Nephron (organoid): Measurements from ENCODE around the gene HS6ST3.

Source experiments
- H3K27ac Mint-ChIP-seq, 3 experiments: 2 replicates each; pipeline ENCODE4 v1.8.0; 2020; ENCODE audit warnings: mixed read lengths in 3 of 3, mild to moderate bottlenecking in 2 of 3, moderate library complexity in 1 of 3
- H3K27me3 Mint-ChIP-seq: 2 replicates; pipeline ENCODE4 v1.8.0; 2021; ENCODE audit warnings: low read depth, mild to moderate bottlenecking, moderate library complexity, mixed read lengths
- H3K36me3 Mint-ChIP-seq: 2 replicates; pipeline ENCODE4 v1.8.0; 2020; ENCODE audit warnings: low read depth, mixed read lengths
- H3K4me1 Mint-ChIP-seq: 2 replicates; pipeline ENCODE4 v1.8.0; 2020; ENCODE audit warnings: mixed read lengths
- H3K4me3 Mint-ChIP-seq, 3 experiments: 2 replicates each; pipeline ENCODE4 v1.8.0; 2020; ENCODE audit warnings: mild to moderate bottlenecking in 3 of 3, mixed read lengths in 3 of 3, moderate library complexity in 2 of 3
- H3K9me3 Mint-ChIP-seq: 2 replicates; pipeline ENCODE4 v1.8.0; 2020; ENCODE audit warnings: mixed read lengths
- CTCF ChIP-seq, 3 experiments: fragments of 200-600 bp; sonication (generic); IDR thresholded peaks; one replicate each; pipeline ENCODE4 v1.5.0; 2021; ENCODE audit warnings: antibody characterized with exemption in 3 of 3; ENCODE audit not compliant: unreplicated experiment in 3 of 3

HS6ST3 gene

GRCh38 chr13:96532804-96533203, 442.9 kb downstream of the HS6ST3 start:
- peaks cover 26% of the 10 kb centered on the region for H3K27me3 Mint-ChIP-seq
- H3K4me1 Mint-ChIP-seq, result no peaks in the 10 kb centered on the region
- H3K27ac Mint-ChIP-seq, result no peak overlapping the region
- no peak overlapping the region for H3K4me3 Mint-ChIP-seq
- no peaks in the 10 kb centered on the region for H3K9me3 Mint-ChIP-seq
- H3K36me3 Mint-ChIP-seq, result no peaks in the 10 kb centered on the region
- TF ChIP-seq CTCF (IDR thresholded peaks at IDR 0.05; ENCODE audit: unreplicated experiment in 3 of 3), result no peak

- no peak for TF ChIP-seq CTCF (IDR thresholded peaks at IDR 0.05; ENCODE audit: unreplicated experiment in 3 of 3)
- H3K27ac Mint-ChIP-seq, result no peak overlapping the region
- no peaks in the 10 kb centered on the region for H3K36me3 Mint-ChIP-seq
- no peak overlapping the region for H3K4me3 Mint-ChIP-seq
- H3K9me3 Mint-ChIP-seq, result no peaks in the 10 kb centered on the region
- H3K27me3 Mint-ChIP-seq, result peaks cover 26% of the 10 kb centered on the region
- no peaks in the 10 kb centered on the region for H3K4me1 Mint-ChIP-seq
Observed at GRCh38 chr13:96533408-96533807, 443.5 kb downstream of the HS6ST3 start.

GRCh38 chr13:96539791-96540190, 449.9 kb downstream of the HS6ST3 start:
- H3K27ac Mint-ChIP-seq, result no peak overlapping the region
- no peak for TF ChIP-seq CTCF (IDR thresholded peaks at IDR 0.05; ENCODE audit: unreplicated experiment in 3 of 3)
- no peaks in the 10 kb centered on the region for H3K36me3 Mint-ChIP-seq

GRCh38 chr13:96540670-96541069, 450.8 kb downstream of the HS6ST3 start:
- Mint-ChIP-seq H3K27me3 (peaks cover 15% of the 10 kb centered on the region), H3K9me3 (no peaks in the 10 kb centered on the region), H3K27ac (no peak overlapping the region), H3K4me3 (no peak overlapping the region), H3K4me1 (peaks cover 7% of the 10 kb centered on the region), H3K36me3 (no peaks in the 10 kb centered on the region)
- TF ChIP-seq CTCF (IDR thresholded peaks at IDR 0.05; ENCODE audit: unreplicated experiment in 3 of 3), result no peak

More at GRCh38 chr13:96539791-96540190, 449.9 kb downstream of the HS6ST3 start:
- Mint-ChIP-seq H3K9me3 (no peaks in the 10 kb centered on the region), H3K27me3 (peaks cover 21% of the 10 kb centered on the region), H3K4me3 (no peak overlapping the region), H3K4me1 (peaks cover 7% of the 10 kb centered on the region)

- no peaks in the 10 kb centered on the region for H3K9me3 Mint-ChIP-seq
- H3K36me3 Mint-ChIP-seq, result no peaks in the 10 kb centered on the region
- H3K27ac Mint-ChIP-seq, result no peak overlapping the region
- H3K4me1 Mint-ChIP-seq, result peaks cover 7% of the 10 kb centered on the region
- TF ChIP-seq CTCF (IDR thresholded peaks at IDR 0.05; ENCODE audit: unreplicated experiment in 3 of 3), result no peak
- peaks cover 4% of the 10 kb centered on the region for H3K27me3 Mint-ChIP-seq
- no peak overlapping the region for H3K4me3 Mint-ChIP-seq
Observed at GRCh38 chr13:96542986-96543385, 453.1 kb downstream of the HS6ST3 start.

- TF ChIP-seq CTCF (IDR thresholded peaks at IDR 0.05; ENCODE audit: unreplicated experiment in 3 of 3), result no peak
- Mint-ChIP-seq H3K9me3 (no peaks in the 10 kb centered on the region), H3K27ac (no peak overlapping the region), H3K4me1 (peaks cover 7% of the 10 kb centered on the region), H3K4me3 (no peak overlapping the region), H3K36me3 (no peaks in the 10 kb centered on the region), H3K27me3 (no peaks in the 10 kb centered on the region)
Observed at GRCh38 chr13:96544957-96545356, 455.1 kb downstream of the HS6ST3 start.
